ENCODE results near the gene APOA5. TPM values are rescaled to one million over a fixed set of nuclear protein-coding genes. Genes with fewer than 3 reads are reported as not detected.

APOA5 gene
- total and polyA plus RNA-seq, 2 of the 13 experiments (the other 11 are each of a cell fraction or from before 2014, with no cell fraction given): 44.0 to 49.1 TPM

DNA sequence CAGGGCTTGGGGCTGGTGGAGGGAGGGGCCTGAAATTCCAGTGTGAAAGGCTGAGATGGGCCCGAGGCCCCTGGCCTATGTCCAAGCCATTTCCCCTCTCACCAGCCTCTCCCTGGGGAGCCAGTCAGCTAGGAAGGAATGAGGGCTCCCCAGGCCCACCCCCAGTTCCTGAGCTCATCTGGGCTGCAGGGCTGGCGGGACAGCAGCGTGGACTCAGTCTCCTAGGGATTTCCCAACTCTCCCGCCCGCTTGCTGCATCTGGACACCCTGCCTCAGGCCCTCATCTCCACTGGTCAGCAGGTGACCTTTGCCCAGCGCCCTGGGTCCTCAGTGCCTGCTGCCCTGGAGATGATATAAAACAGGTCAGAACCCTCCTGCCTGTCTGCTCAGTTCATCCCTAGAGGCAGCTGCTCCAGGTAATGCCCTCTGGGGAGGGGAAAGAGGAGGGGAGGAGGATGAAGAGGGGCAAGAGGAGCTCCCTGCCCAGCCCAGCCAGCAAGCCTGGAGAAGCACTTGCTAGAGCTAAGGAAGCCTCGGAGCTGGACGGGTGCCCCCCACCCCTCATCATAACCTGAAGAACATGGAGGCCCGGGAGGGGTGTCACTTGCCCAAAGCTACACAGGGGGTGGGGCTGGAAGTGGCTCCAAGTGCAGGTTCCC is 38.0 kb upstream of the APOA5 start, which contains the start of gene APOC3 (continued):
- TF ChIP-seq, protein P1, sequence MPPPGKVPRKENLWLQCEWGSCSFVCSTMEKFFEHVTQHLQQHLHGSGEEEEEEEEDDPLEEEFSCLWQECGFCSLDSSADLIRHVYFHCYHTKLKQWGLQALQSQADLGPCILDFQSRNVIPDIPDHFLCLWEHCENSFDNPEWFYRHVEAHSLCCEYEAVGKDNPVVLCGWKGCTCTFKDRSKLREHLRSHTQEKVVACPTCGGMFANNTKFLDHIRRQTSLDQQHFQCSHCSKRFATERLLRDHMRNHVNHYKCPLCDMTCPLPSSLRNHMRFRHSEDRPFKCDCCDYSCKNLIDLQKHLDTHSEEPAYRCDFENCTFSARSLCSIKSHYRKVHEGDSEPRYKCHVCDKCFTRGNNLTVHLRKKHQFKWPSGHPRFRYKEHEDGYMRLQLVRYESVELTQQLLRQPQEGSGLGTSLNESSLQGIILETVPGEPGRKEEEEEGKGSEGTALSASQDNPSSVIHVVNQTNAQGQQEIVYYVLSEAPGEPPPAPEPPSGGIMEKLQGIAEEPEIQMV (CRISPR knock-in tag; IDR thresholded peaks at IDR 0.05; ENCODE audit: low read depth): peak; percentile 64; the same call in 1 of the 2 replicates
- TF ChIP-seq, protein P2, sequence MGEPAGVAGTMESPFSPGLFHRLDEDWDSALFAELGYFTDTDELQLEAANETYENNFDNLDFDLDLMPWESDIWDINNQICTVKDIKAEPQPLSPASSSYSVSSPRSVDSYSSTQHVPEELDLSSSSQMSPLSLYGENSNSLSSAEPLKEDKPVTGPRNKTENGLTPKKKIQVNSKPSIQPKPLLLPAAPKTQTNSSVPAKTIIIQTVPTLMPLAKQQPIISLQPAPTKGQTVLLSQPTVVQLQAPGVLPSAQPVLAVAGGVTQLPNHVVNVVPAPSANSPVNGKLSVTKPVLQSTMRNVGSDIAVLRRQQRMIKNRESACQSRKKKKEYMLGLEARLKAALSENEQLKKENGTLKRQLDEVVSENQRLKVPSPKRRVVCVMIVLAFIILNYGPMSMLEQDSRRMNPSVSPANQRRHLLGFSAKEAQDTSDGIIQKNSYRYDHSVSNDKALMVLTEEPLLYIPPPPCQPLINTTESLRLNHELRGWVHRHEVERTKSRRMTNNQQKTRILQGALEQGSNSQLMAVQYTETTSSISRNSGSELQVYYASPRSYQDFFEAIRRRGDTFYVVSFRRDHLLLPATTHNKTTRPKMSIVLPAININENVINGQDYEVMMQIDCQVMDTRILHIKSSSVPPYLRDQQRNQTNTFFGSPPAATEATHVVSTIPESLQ (CRISPR knock-in tag; conservative IDR thresholded peaks at IDR 0.05): no peak
- TF ChIP-seq FIP1L1 (IDR thresholded peaks at IDR 0.05; ENCODE audit: borderline replicate concordance, insufficient read depth, low read depth, low read length): no peak
- TF ChIP-seq, protein P3, sequence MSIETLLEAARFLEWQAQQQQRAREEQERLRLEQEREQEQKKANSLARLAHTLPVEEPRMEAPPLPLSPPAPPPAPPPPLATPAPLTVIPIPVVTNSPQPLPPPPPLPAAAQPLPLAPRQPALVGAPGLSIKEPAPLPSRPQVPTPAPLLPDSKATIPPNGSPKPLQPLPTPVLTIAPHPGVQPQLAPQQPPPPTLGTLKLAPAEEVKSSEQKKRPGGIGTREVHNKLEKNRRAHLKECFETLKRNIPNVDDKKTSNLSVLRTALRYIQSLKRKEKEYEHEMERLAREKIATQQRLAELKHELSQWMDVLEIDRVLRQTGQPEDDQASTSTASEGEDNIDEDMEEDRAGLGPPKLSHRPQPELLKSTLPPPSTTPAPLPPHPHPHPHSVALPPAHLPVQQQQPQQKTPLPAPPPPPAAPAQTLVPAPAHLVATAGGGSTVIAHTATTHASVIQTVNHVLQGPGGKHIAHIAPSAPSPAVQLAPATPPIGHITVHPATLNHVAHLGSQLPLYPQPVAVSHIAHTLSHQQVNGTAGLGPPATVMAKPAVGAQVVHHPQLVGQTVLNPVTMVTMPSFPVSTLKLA (IDR thresholded peaks at IDR 0.05): no peak
- TF ChIP-seq, protein P4, sequence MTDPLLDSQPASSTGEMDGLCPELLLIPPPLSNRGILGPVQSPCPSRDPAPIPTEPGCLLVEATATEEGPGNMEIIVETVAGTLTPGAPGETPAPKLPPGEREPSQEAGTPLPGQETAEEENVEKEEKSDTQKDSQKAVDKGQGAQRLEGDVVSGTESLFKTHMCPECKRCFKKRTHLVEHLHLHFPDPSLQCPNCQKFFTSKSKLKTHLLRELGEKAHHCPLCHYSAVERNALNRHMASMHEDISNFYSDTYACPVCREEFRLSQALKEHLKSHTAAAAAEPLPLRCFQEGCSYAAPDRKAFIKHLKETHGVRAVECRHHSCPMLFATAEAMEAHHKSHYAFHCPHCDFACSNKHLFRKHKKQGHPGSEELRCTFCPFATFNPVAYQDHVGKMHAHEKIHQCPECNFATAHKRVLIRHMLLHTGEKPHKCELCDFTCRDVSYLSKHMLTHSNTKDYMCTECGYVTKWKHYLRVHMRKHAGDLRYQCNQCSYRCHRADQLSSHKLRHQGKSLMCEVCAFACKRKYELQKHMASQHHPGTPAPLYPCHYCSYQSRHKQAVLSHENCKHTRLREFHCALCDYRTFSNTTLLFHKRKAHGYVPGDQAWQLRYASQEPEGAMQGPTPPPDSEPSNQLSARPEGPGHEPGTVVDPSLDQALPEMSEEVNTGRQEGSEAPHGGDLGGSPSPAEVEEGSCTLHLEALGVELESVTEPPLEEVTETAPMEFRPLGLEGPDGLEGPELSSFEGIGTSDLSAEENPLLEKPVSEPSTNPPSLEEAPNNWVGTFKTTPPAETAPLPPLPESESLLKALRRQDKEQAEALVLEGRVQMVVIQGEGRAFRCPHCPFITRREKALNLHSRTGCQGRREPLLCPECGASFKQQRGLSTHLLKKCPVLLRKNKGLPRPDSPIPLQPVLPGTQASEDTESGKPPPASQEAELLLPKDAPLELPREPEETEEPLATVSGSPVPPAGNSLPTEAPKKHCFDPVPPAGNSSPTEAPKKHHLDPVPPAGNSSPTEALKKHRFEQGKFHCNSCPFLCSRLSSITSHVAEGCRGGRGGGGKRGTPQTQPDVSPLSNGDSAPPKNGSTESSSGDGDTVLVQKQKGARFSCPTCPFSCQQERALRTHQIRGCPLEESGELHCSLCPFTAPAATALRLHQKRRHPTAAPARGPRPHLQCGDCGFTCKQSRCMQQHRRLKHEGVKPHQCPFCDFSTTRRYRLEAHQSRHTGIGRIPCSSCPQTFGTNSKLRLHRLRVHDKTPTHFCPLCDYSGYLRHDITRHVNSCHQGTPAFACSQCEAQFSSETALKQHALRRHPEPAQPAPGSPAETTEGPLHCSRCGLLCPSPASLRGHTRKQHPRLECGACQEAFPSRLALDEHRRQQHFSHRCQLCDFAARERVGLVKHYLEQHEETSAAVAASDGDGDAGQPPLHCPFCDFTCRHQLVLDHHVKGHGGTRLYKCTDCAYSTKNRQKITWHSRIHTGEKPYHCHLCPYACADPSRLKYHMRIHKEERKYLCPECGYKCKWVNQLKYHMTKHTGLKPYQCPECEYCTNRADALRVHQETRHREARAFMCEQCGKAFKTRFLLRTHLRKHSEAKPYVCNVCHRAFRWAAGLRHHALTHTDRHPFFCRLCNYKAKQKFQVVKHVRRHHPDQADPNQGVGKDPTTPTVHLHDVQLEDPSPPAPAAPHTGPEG (CRISPR knock-in tag; IDR thresholded peaks at IDR 0.05): peak; percentile 44
- TF ChIP-seq ZBTB38 (CRISPR knock-in tag; IDR thresholded peaks at IDR 0.05): peak; percentile 58; the same call in 1 of the 2 replicates
- no peak for TF ChIP-seq ZNF253 (CRISPR knock-in tag; IDR thresholded peaks at IDR 0.05; ENCODE audit: borderline replicate concordance)
- no peak for TF ChIP-seq NONO (IDR thresholded peaks at IDR 0.05)
- peak; percentile 54; the same call in 1 of the 2 replicates for TF ChIP-seq NONO (CRISPR knock-in tag; conservative IDR thresholded peaks at IDR 0.05)
- TF ChIP-seq, protein P5, sequence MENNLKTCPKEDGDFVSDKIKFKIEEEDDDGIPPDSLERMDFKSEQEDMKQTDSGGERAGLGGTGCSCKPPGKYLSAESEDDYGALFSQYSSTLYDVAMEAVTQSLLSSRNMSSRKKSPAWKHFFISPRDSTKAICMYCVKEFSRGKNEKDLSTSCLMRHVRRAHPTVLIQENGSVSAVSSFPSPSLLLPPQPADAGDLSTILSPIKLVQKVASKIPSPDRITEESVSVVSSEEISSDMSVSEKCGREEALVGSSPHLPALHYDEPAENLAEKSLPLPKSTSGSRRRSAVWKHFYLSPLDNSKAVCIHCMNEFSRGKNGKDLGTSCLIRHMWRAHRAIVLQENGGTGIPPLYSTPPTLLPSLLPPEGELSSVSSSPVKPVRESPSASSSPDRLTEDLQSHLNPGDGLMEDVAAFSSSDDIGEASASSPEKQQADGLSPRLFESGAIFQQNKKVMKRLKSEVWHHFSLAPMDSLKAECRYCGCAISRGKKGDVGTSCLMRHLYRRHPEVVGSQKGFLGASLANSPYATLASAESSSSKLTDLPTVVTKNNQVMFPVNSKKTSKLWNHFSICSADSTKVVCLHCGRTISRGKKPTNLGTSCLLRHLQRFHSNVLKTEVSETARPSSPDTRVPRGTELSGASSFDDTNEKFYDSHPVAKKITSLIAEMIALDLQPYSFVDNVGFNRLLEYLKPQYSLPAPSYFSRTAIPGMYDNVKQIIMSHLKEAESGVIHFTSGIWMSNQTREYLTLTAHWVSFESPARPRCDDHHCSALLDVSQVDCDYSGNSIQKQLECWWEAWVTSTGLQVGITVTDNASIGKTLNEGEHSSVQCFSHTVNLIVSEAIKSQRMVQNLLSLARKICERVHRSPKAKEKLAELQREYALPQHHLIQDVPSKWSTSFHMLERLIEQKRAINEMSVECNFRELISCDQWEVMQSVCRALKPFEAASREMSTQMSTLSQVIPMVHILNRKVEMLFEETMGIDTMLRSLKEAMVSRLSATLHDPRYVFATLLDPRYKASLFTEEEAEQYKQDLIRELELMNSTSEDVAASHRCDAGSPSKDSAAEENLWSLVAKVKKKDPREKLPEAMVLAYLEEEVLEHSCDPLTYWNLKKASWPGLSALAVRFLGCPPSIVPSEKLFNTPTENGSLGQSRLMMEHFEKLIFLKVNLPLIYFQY (CRISPR knock-in tag; IDR thresholded peaks at IDR 0.05; ENCODE audit: borderline replicate concordance): peak; percentile 77; the same call in 1 of the 2 replicates
- no peak for TF ChIP-seq ZFP36L1 (CRISPR knock-in tag; IDR thresholded peaks at IDR 0.05)

All from HepG2 (cell line).